ENCODE measurements around the gene FXYD1.

The FXYD1 gene

DNA sequence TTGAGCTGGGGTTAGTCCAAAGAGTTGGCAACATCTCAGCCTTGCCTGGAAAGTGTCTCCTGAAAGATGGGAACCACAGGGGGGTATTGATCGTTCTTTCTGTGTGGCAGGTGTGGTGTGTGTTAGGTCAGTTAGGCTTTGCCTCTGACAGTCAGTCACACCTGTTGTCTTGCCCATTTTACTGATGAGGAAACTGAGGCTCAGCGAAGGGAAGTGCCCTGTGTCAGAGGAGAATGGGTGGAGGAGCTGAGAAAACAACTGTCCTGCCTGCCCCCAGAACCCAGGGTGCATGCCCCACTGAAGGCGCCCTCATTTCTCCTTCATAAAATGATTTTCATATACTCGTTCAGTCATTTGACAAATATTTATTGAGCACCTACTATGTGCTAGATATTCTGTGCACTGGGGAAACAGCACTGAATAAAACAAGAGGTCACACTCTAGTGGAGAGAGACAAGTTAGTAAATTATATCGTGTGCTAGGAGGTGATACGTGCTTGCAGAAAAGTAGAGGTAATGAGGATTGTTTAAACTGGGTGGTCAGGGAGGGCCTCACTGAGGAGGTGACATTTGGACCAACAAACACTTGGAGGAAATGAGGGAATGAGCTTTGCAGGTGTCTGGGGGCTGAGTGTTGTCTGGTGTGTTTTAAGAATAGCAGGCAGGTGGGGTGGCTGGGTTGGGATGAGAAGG is 17.5 kb downstream of the FXYD1 start:
- TF ChIP-seq, protein P1, sequence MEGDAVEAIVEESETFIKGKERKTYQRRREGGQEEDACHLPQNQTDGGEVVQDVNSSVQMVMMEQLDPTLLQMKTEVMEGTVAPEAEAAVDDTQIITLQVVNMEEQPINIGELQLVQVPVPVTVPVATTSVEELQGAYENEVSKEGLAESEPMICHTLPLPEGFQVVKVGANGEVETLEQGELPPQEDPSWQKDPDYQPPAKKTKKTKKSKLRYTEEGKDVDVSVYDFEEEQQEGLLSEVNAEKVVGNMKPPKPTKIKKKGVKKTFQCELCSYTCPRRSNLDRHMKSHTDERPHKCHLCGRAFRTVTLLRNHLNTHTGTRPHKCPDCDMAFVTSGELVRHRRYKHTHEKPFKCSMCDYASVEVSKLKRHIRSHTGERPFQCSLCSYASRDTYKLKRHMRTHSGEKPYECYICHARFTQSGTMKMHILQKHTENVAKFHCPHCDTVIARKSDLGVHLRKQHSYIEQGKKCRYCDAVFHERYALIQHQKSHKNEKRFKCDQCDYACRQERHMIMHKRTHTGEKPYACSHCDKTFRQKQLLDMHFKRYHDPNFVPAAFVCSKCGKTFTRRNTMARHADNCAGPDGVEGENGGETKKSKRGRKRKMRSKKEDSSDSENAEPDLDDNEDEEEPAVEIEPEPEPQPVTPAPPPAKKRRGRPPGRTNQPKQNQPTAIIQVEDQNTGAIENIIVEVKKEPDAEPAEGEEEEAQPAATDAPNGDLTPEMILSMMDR (IDR thresholded peaks at IDR 0.05; ENCODE audit: low read depth, low read length): no peak
- Histone ChIP-seq H3K27me3 (peaks cover 91% of the 10 kb centered on the region), H3K4me1 (no peaks in the 10 kb centered on the region), H3K9me3 (0 out of 2 replicates have a peak, but pooled peaks cover 2% of the 10 kb centered on the region), H3K36me3 (no peaks in the 10 kb centered on the region), H3K4me3 (ENCODE audit: low read depth, low read length) (no peak overlapping the region)
- DNase-seq: no peak

DNA sequence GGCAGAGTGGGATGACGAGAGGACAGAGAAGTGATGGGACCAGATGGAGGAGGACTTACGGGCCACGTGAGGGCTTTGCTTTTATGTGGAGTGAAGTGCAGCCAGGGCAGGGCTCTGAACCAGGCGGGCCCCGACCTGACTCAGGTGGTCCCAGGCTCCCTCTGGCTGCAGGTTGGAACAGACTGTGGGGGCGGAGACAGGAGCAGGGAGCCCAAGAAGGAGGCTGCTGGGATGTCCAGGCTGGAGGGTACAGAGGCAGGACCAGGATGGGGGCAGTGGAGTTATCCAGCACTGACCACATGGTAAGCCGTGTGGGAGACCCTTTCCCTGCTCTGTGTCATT is 18.0 kb downstream of the FXYD1 start:
- no peaks in the 10 kb centered on the region for H3K4me1 ChIP-seq
- no peak overlapping the region for H3K4me3 ChIP-seq (ENCODE audit: low read depth, low read length)
- TF ChIP-seq, protein P1 (IDR thresholded peaks at IDR 0.05; ENCODE audit: low read depth, low read length): no peak
- H3K9me3 ChIP-seq: 0 out of 2 replicates have a peak, but pooled peaks cover 2% of the 10 kb centered on the region
- no peak for DNase-seq
- no peaks in the 10 kb centered on the region for H3K36me3 ChIP-seq
- H3K27me3 ChIP-seq: peaks cover 86% of the 10 kb centered on the region

DNA sequence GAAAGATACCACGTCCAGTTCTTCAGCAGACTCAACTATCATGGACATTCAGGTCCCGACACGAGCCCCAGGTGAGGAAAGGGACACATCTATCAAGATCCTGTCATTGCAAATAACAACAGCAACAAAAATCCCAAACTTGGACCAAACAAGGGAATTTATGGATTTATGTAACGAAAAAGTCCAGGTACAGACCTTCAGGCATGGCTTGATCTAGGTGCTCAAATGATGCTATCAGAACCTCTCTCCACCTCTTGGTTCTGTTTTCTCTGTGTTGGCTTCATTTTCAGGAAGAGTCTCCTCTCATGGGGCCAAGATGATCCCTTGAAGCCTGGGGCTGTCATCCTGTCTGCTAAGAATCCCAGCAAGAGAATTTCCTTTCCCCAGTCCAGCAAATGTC is 18.8 kb downstream of the FXYD1 start:
- Histone ChIP-seq H3K27me3 (peaks cover 82% of the 10 kb centered on the region), H3K9me3 (0 out of 2 replicates have a peak, but pooled peaks cover 2% of the 10 kb centered on the region), H3K36me3 (no peaks in the 10 kb centered on the region), H3K4me1 (no peaks in the 10 kb centered on the region), H3K4me3 (ENCODE audit: low read depth, low read length) (no peak overlapping the region)
- TF ChIP-seq, protein P1 (IDR thresholded peaks at IDR 0.05; ENCODE audit: low read depth, low read length): no peak
- DNase-seq: no peak

DNA sequence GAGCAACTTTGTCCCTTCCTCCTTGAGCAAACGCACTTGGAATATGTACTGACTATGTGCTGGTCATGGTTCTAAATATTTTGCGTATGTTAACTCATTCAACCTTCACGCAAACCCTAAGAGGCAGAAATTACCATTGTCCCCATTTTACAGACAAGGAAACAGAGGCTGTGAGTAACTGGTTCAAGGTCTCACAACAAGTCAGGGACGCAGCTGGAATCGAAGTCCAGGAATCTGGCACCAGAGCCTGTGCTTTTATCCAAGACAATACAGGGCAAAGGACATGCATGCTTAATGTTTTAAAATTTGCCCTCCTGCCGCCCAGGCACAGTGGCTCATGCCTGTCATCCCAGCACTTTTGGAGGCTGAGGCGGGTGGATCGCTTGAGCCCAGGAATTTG is 21.0 kb downstream of the FXYD1 start:
- Histone ChIP-seq H3K4me3 (ENCODE audit: low read depth, low read length) (no peak overlapping the region), H3K4me1 (no peaks in the 10 kb centered on the region), H3K36me3 (no peaks in the 10 kb centered on the region), H3K9me3 (0 out of 2 replicates have a peak, but pooled peaks cover 2% of the 10 kb centered on the region), H3K27me3 (peaks cover 64% of the 10 kb centered on the region)
- DNase-seq: no peak
- TF ChIP-seq, protein P1 (IDR thresholded peaks at IDR 0.05; ENCODE audit: low read depth, low read length): no peak

DNA sequence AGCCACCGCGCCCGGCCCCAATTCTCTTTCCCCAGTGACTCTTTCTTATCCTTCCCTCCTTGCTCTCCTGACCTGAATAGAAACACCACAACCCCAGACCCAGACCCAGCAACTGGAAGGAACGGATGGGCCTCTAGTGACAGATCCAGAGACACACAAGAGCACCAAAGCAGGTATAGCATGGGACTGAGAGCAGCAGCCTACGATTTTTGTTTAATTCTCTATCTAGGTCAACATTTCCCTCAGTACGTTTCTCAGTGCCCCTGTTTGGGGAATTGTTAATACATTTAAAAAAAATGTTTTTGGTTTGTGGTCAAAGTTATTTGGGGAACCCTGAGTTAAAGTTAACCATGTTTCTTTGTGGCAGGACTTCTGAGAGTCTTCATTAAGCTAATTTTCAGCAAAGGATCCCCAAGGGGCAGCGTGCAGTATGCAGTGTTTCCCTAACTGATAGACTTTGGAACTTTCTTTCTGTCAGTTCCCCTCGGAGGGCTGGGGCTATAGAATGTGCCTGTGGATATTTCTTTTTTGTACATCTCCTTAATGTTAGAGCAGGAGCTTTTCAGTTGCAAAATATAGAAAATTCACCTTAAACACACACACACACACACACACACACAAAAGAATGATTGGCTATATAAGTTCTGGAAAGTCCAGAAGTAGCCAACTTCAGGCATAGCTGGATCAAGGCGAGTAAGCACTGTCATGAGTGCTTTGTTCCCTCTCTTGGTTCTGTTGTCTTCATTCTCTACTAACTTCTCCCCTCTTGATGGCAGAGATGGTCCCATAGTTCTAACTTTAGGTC is 22.2 kb downstream of the FXYD1 start:
- Histone ChIP-seq H3K9me3 (0 out of 2 replicates have a peak, but pooled peaks cover 2% of the 10 kb centered on the region), H3K4me3 (ENCODE audit: low read depth, low read length) (no peak overlapping the region), H3K27me3 (peaks cover 51% of the 10 kb centered on the region), H3K4me1 (no peaks in the 10 kb centered on the region), H3K36me3 (no peaks in the 10 kb centered on the region)
- DNase-seq: no peak
- TF ChIP-seq, protein P1 (IDR thresholded peaks at IDR 0.05; ENCODE audit: low read depth, low read length): no peak

DNA sequence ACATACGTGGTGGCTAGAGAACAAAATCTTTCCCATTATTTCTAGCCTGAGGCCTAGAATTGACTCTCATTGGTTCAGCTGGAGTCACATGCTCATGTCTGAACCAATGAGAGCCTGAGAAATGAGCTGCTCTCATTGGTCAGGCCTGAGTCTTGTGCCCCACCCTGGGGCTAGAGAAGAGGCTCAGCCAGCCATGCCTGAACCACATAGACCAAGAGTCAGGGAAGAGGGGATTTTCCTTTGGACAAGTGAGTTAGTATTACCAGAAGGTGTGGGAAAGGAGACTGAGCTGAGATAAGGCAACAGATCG is 22.8 kb downstream of the FXYD1 start:
- H3K4me3 ChIP-seq (ENCODE audit: low read depth, low read length): no peak overlapping the region
- peaks cover 46% of the 10 kb centered on the region for H3K27me3 ChIP-seq
- TF ChIP-seq, protein P1 (IDR thresholded peaks at IDR 0.05; ENCODE audit: low read depth, low read length): no peak
- no peaks in the 10 kb centered on the region for H3K36me3 ChIP-seq
- 0 out of 2 replicates have a peak, but pooled peaks cover 2% of the 10 kb centered on the region for H3K9me3 ChIP-seq
- DNase-seq: no peak
- no peaks in the 10 kb centered on the region for H3K4me1 ChIP-seq

All from BE2C (cell line).